CMK (cell line): ENCODE results near the gene POU2F3.

Experiments
- DNase-seq: peaks from one replicate; pipeline ENCODE4 v3.0.0-alpha.2; 2010; ENCODE audit warnings: low read depth

POU2F3 gene

GRCh38 chr11:120210626-120211521 is 29.1 kb upstream of the POU2F3 start, which contains the start of gene OAF:
Gene OAF, plus strand, starts transcription at chr11:120211032. Its CDS starts 248 bp downstream, at chr11:120211280.
- peak; percentile 55 for DNase-seq

DNA sequence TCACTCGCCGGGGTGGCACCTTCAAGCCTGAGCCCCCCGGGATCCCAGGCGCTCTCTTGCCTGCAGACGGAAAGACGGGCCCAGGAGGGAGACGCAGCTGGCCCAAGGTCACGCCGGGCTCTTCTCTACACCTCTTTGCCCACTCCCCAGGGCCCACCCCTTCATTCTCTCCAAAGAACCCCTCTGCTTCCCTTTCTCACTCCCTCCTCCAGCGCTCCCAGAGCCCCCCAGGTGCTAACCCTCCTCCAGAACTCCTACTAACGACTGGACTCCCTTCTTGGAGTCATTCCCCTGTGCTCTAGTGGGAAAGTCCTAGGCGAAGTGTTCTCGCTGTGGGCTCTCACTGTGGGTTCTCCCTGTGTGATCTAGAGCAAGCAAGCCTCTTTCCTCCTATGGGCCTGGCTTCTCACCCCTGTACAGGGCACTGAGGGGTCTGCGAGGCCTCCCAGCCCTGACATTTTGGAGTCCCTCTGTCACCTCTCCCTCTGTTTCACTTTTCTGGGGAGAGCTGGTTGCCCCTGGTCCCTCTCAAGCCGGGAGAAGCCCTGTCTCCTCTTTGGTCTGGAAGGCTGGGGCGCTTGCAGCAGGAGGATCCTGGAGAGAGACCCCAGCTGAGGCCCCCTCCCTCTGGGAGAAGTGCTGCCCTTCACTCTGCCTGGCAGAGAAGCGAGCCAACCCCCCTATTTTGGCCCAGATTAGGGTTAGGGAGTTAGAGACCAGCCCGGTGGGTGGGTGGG is 28.2 kb upstream of the POU2F3 start:
- no peak for DNase-seq

DNA sequence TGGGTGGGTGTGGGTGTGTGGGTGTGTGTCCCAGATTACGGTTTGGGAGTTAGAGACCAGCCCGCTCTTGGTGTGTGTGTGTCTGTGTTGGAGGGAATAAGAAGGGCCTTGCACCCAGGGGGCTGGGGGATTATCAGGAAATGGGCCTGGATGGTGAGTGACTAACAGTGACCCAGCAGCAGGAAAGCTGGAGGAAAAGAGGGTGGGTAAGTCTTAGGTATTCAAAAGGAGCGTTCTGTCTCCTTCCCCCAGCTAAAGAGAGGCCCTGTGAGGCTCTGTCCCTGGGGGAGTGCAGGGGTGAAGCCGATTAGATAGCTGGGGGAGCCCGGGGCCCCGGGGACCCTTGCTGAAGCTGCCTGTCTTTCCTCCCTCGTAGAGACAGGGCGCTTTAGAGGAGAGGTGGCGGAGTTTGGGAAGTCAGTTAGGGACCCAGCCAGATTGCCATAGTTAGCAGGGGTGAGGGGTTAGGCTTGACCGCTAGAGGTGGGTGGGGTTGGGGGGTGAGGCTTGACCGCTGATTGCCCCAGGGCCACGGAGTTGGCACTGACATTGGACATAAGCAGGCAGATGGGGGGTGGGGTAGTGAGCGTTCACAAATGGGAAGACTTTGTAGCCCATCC is 27.6 kb upstream of the POU2F3 start:
- no peak for DNase-seq

GRCh38 chr11:120212926-120213325 is 27.0 kb upstream of the POU2F3 start:
- no peak for DNase-seq

DNA sequence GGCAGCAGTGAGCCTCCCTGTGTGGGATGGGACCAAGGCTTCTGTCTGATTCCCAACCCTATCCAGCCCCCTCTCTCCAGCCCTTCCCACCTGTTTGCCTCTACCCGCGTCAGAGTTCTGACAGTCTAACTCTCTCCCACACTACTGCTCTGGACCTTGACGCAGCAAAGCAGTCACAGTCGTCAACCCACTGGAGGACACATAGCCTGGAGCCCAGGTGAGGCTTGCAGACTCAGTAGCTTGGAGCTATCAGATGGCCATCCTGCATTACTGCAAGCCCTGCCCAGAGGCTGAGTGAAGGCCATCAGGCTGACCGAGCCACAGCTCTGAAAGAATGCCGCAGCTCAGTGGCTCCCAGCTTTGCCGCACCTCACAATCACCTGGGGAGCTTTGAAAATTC is 25.4 kb upstream of the POU2F3 start:
- DNase-seq = no peak

GRCh38 chr11:120215634-120216033 is 24.3 kb upstream of the POU2F3 start:
- DNase-seq = no peak

- no peak for DNase-seq
These were observed 23.4 kb upstream of the POU2F3 start for GRCh38 chr11:120216426-120217102.

DNA sequence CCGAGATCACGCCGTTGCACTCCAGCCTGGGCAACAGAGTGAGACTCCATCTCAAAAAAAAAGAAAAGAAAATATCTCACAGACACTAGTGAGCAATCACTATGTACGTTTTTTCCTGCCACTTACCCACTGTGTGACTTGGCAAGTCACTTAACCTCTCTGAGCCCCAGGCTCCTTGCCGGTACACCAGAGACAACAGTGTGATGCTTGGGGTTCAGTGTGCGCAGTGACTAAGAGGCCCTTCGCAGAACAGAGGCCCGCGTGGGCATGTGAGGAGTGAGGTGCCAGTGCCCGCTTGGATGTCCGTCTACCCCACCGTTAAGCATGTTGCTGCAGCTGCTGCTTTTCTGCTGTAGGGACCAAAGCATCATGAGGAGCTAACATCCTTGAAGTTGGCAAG is 22.4 kb upstream of the POU2F3 start:
- no peak for DNase-seq

DNA sequence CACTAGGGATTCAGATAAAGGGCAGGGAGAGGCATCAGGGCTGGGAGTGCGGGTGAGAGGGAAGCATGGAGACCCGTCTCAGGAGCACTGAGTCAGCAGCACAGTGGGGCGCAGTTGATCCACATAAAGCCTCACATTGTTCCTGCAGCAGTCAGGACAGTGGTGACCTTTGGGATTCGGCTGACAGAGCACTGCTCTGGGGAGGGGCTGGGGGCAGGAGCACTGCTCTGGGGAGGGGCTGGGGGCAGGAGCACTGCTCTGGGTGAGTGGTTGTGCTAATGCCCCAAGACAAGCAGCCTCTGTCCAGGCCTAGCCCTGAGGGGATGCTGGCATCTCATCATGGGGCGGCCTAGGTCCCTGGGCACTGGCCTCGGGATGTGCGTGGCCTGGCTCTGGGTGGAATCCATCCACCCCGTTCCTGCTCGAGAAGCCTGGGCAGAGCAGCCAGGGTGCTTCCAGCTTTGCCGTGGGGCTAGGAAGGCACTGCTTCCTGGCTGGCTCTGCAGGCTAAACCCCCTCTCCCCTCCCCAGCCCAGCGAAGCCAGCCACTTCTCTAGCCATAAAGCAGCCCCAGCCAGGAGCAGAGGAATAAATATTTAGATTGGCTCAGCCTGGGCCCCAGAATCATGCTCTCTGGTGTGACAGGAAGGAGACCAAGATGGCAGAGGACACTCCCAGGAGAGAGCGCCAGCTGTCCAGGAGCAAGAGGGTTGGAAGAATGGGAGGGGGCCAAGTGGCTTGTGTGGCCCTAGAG is 21.8 kb upstream of the POU2F3 start:
- no peak for DNase-seq

GRCh38 chr11:120218695-120219033 is 21.3 kb upstream of the POU2F3 start:
- no peak for DNase-seq

DNA sequence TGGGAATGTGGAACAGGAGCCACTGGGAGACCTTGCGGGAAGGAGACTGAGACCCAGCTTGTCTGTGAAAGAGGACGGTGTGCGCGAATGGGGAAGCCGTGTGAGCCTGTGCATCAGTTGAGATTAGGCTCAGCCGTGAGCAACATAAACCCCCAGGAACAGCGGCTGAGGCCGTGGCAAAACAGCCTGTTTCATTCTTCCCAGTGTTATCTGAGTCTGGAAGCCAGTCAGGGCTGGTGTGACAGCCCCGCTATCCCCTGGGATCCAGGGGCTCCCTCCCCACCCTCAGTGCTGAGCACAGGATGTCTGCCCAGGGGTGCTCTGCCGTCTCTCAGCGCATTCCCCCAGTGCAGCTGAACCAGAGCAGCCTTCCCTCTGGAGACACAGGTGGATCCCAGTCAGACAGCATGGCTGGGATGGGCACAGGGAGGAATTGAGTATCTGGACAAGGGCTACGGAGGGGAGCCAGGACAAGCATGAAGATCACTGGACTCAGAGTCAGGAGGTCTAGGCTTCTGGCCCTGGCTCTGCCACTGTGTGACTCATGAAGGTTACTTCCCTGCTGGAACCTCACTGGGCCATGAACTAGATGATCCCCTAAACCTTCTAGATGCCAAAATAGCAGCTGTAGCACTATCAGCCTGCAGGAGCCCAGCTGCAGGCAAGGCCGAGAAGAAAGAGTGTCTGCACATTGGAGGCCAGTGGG is 20.6 kb upstream of the POU2F3 start:
- no peak for DNase-seq

- DNase-seq = no peak
These were observed 19.8 kb upstream of the POU2F3 start for GRCh38 chr11:120219938-120220746.

GRCh38 chr11:120220747-120221037 is 19.2 kb upstream of the POU2F3 start:
- no peak for DNase-seq

DNA sequence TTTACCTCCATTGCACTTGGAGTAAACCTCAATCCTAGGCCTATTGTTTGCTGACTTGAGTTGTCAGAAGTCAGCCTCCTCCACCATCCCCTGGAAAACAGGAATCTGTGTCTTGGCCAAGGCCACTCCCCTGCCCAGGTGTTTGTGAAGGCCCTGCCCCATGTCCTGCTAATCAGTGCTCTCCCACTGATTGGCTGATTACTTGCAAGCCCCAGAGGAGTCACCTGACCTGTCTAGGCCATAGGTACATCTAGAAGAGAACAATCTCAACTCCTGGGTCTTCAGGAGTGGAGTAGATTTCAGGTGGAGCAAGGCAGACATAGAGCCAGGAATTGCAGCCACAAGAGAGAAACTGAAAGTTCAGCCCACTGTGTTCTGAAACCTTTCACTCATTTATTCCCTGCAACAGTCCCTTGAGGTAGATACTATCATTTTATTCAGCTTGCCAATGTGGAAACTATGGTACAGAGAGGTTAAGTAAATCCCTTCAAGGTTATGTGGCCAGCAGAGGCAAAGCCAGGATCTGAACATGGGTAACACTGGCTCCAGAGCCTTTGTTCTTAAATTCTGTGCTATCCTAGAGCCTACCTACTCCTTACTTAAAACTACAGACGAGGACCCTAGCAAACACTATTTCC is 18.7 kb upstream of the POU2F3 start:
- DNase-seq = no peak

GRCh38 chr11:120222916-120223315 is 17.0 kb upstream of the POU2F3 start:
- DNase-seq = no peak

DNA sequence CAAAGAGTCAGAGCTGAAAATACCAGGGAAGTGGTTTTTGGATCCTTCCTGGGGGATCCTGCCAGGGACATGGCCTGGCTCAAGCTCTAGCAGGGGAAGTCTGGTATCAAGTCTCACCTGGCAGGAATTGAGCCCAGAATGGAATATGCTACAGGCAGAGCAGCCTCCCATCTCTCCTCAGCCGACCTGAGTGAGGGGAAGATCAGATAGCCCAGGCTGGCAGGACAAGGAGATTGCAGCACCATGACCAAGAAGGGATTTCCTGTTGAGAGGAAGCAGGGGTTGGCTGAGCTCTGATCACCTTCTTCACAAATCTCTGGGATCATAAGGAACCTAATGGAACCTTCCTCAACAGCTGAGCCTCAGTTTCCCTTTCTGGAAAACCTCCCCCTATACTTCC is 16.1 kb upstream of the POU2F3 start:
- no peak for DNase-seq

DNA sequence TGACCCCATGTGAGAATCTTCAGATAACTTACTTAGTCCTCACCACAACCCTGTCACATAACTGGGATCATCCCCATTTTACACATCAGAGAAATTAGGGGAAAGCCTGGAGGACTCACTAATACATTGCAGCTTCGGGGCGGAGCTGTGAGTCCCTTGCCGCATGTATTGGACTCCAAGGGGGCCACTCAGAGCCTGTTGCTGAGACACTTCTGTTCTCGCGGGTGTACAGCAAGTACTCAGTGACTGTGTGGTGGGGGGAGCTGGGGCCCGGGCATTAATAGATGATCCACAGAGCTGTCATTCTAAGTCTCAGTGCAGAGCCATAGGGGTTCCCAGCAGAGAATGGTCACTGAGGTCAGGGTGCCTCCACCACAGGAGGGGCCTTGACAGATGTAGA is 15.6 kb upstream of the POU2F3 start:
- no peak for DNase-seq

- DNase-seq = peak; percentile 86
These were observed 14.7 kb upstream of the POU2F3 start for GRCh38 chr11:120224972-120225909.

DNA sequence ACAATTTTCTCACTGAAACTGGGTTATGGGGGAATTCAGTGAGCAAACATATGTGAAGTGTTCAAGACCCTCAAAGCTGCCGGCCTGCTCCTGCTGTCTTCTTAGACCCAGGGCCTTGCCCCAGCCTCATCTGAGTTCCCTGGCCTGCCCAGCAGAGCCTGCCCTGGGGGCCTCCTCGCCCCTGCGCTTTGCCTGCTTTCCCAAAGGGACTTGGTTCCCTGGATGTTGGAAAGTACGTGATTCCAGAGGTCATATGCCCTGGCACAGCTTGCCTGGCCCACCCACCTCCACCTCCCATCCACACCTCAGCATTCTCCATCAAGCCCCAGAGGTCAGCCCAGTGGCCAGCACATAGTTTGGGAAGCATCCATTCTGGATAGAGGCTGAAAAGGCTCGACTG is 13.7 kb upstream of the POU2F3 start:
- DNase-seq = no peak
